SU-DHL-6 (cell line): ENCODE data around the gene CHST1.

ENCODE experiments used
- H2AFZ ChIP-seq: fragments of 200-600 bp; sonication (generic); 2 replicates; pipeline ENCODE4 v1.6.1; 2014; ENCODE audit warnings: low read depth, mild to moderate bottlenecking, moderate library complexity, mixed read lengths, antibody characterized with exemption, low read length; ENCODE audit not compliant: severe bottlenecking
- H3F3A ChIP-seq: fragments of 200-600 bp; shearing (Covaris generic); 2 replicates; pipeline ENCODE4 v1.6.0; 2016; ENCODE audit warnings: antibody characterized with exemption, mild to moderate bottlenecking; ENCODE audit not compliant: insufficient read depth
- H3K27ac ChIP-seq: fragments of 200-600 bp; sonication (generic); 2 replicates; pipeline ENCODE4 v1.5.1; 2016; ENCODE audit warnings: low read depth, mild to moderate bottlenecking, low read length, moderate library complexity, mixed read lengths
- H3K27me3 ChIP-seq: fragments of 200-600 bp; sonication (generic), shearing (Covaris generic); 2 replicates; pipeline ENCODE4 v1.6.0; 2014; ENCODE audit warnings: mild to moderate bottlenecking, low read length
- H3K36me3 ChIP-seq: fragments of 200-600 bp; sonication (generic); 2 replicates; pipeline ENCODE4 v1.6.1; 2014; ENCODE audit warnings: mild to moderate bottlenecking, low read length, mixed read lengths
- H3K4me2 ChIP-seq: fragments of 300-600, 200-600 bp; shearing (Covaris generic), sonication (generic); 2 replicates; pipeline ENCODE4 v1.6.0; 2014; ENCODE audit warnings: low read length, low read depth, mild to moderate bottlenecking; ENCODE audit not compliant: poor library complexity, severe bottlenecking
- H3K4me3 ChIP-seq: fragments of 200-600 bp; sonication (generic); 2 replicates; pipeline ENCODE4 v1.5.1; 2014; ENCODE audit warnings: antibody characterized with exemption, low read length, mild to moderate bottlenecking, mixed read lengths; ENCODE audit not compliant: insufficient read depth, poor library complexity, severe bottlenecking
- H3K79me2 ChIP-seq: fragments of 200-600 bp; sonication (generic); 2 replicates; pipeline ENCODE4 v1.6.1; 2014; ENCODE audit warnings: mild to moderate bottlenecking, low read length, moderate library complexity; ENCODE audit not compliant: insufficient read depth
- H3K9ac ChIP-seq: fragments of 200-600 bp; sonication (generic); 2 replicates; pipeline ENCODE4 v1.7.0; 2014; ENCODE audit warnings: mild to moderate bottlenecking, low read length
- H3K9me2 ChIP-seq: fragments of 200-600 bp; sonication (generic); replicated peaks from 2 replicates; pipeline ENCODE4 v1.6.1; 2014; ENCODE audit warnings: low read length; ENCODE audit not compliant: insufficient read depth
- H3K9me3 ChIP-seq: fragments of 200-600 bp; sonication (generic); 2 replicates; pipeline ENCODE4 v1.6.1; 2014; ENCODE audit warnings: low read length, mixed read lengths; ENCODE audit not compliant: insufficient read depth
- H4K20me1 ChIP-seq: fragments of 200-600 bp; sonication (generic); 2 replicates; pipeline ENCODE4 v1.6.1; 2014; ENCODE audit warnings: low read depth, mild to moderate bottlenecking, antibody characterized with exemption, low read length, moderate library complexity, mixed read lengths
- CTCF ChIP-seq: fragments of 200-600 bp; sonication (generic); IDR thresholded peaks from one replicate; pipeline ENCODE4 v1.5.1; 2017; ENCODE audit warnings: antibody characterized with exemption, mild to moderate bottlenecking, low read length, moderate library complexity; ENCODE audit not compliant: insufficient read depth, poor library complexity, severe bottlenecking
- EZH2phosphoT487 ChIP-seq: fragments of 200-600 bp; sonication (generic), shearing (Covaris generic); conservative IDR thresholded peaks from 2 replicates; pipeline ENCODE4 v1.6.1; 2018; ENCODE audit warnings: mild to moderate bottlenecking, antibody characterized with exemption, low read length, moderate library complexity, mixed read lengths

Gene CHST1

GRCh38 chr11:45651841-45652749 is 13.3 kb downstream of the CHST1 start:
- no peaks in the 10 kb centered on the region for H3K79me2 ChIP-seq
- no peak overlapping the region for H3K4me2 ChIP-seq
- no peaks in the 10 kb centered on the region for H3K9me2 ChIP-seq
- no peak overlapping the region for H3K27ac ChIP-seq
- TF ChIP-seq CTCF (no peak), EZH2phosphoT487 (no peak)
- H3K27me3 ChIP-seq = no peaks in the 10 kb centered on the region
- H3K4me3 ChIP-seq = no peak overlapping the region
- H3K36me3 ChIP-seq = no peaks in the 10 kb centered on the region
- H2AFZ ChIP-seq = no peak overlapping the region
- no peaks in the 10 kb centered on the region for H3K9me3 ChIP-seq
- H3F3A ChIP-seq = no peaks in the 10 kb centered on the region
- H3K9ac ChIP-seq = no peak overlapping the region
- H4K20me1 ChIP-seq = no peaks in the 10 kb centered on the region

- no peaks in the 10 kb centered on the region for H3K36me3 ChIP-seq
- TF ChIP-seq EZH2phosphoT487 (no peak), CTCF (no peak)
- H3K27me3 ChIP-seq = no peaks in the 10 kb centered on the region
- no peak overlapping the region for H3K4me2 ChIP-seq
- no peaks in the 10 kb centered on the region for H3F3A ChIP-seq
- no peak overlapping the region for H3K27ac ChIP-seq
- H3K9me3 ChIP-seq = no peaks in the 10 kb centered on the region
- no peaks in the 10 kb centered on the region for H3K9me2 ChIP-seq
- no peak overlapping the region for H3K9ac ChIP-seq
- H3K79me2 ChIP-seq = no peaks in the 10 kb centered on the region
- H3K4me3 ChIP-seq = no peak overlapping the region
- H2AFZ ChIP-seq = no peak overlapping the region
- no peaks in the 10 kb centered on the region for H4K20me1 ChIP-seq
Observed at GRCh38 chr11:45651156-45651555, 14.3 kb downstream of the CHST1 start.

GRCh38 chr11:45650166-45651095 is 15.0 kb downstream of the CHST1 start:
- TF ChIP-seq EZH2phosphoT487 = no peak
- Histone ChIP-seq H3K4me2 (no peak overlapping the region), H3K9me2 (no peaks in the 10 kb centered on the region), H3K27ac (no peak overlapping the region), H2AFZ (no peak overlapping the region), H3K36me3 (no peaks in the 10 kb centered on the region), H3K9ac (no peak overlapping the region), H3K79me2 (no peaks in the 10 kb centered on the region), H4K20me1 (no peaks in the 10 kb centered on the region), H3K4me3 (no peak overlapping the region), H3K27me3 (no peaks in the 10 kb centered on the region), H3K9me3 (no peaks in the 10 kb centered on the region), H3F3A (no peaks in the 10 kb centered on the region)
